ENCODE data around the gene HDAC10.

Gene HDAC10

GRCh38 chr22:50255099-50255498 lies 4.0 kb upstream of the HDAC10 start:
- DNase-seq, result no peak

DNA sequence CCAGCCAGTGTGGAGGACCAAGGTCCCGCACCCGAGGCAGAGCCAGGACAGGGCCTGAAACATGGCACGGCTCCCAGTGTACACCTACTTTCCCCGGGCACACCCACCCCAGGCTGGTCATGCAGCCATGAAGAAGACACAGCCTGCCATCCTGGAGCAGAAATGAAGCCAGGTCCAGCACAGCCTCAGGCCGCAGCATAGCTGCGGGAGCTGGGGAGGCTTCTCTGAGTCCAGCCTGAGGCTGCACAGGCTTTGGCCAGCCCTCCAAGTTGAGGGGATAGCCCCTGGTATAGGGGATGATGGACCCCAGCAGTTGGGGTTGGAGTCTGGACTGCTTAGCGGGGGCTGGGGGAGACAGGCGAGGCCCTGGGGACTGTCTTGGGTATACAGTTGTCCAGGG lies 2.9 kb upstream of the HDAC10 start:
- DNase-seq, result no peak

DNA sequence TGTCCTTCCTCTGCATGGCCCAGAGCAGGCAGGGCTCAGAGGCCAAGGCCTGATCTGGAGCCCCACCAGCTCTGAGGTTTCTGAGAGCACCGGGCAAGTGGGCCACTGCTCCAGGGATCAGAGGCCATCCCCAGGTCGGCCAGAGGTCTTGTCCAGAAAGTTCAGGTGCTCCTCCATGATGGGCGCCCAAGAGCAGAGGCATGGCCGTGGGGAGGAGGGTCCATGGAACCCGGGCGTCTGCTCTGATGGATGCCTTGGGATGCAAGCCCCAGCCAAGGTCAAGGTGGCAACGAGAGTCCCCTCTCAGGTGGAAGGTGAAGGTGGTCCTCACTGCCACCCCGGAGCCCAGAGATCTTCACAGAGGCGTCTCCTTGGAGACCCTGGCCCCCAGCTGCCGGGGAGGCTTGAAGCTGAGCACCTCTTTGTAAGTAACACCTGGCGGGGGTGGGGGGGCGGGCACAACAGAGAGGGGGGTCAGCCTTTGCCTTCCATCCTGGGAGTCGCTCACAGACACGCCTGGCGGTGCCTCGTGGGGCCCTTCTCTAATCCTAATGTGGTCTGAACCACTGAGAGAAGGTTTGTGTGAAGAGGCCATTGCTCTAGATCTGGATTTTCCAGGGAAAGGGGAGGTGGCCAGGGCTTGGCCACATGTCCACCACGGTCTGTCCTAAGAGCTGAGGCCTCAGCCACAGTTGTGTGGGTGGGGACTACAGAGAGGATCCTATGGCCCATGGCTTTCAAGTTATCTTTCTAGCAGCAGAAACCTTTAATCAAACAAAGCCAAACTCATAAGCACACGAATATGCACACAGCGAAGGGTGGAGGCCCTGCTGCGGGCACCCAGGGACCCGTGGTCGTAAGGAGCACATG lies 2.2 kb upstream of the HDAC10 start:
- DNase-seq, result no peak

DNA sequence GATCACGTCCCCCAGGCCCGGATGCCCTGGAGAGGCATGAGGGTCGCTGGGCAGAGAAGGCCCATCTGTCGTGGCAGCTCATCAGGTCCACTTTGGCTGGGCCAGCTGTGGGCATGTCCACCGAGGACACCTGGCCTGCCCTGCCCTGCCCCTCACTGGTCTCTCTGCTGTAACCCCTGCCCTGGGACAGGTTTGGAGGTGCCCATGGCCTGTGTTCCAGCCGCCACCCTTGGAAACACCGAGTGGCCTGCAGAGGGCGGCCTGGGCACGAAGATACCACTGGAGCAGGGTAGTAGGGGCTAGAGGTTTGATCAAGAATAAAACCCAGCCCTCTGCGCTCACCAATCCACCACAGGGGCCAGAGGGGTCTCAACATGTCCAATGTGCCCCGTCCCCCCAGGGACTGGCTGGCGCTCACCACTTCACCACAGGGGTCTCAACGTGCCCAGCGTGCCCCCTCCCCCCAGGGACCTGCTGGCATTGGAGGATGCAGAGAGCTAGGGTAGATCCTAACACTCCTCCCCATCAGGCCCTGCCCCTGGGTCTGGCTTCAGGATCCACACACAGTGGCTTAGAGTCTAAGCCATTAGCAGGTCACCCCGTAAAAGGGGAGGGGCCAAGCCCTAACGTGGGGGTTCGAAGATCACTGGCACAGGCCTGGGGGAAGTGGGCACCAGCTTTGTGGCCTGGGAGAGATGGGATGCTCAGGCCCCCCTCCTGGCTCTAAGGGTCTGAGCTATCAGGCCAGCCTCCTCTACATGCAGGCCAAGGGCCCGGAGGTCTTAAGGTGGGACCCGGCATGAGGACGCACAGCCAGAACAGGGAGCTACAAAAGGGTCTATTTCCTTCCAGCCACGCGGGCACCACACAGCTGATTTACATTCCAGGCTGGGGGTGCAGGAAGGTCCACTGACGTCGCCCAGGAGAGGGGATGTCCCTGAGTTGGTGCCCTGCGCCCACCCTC lies 1.3 kb upstream of the HDAC10 start:
- no peak for DNase-seq

- DNase-seq, result no peak
Observed at GRCh38 chr22:50251477-50252081, 514 bp upstream of the HDAC10 start.

GRCh38 chr22:50250249-50250554 lies 863 bp downstream of the HDAC10 start:
- DNase-seq, result no peak

GRCh38 chr22:50249341-50250248 lies 1.5 kb downstream of the HDAC10 start:
- DNase-seq, result no peak

GRCh38 chr22:50248196-50249081 lies 2.6 kb downstream of the HDAC10 start:
- no peak for DNase-seq

- peak; percentile 69 for DNase-seq
Observed at GRCh38 chr22:50247748-50248147, 3.3 kb downstream of the HDAC10 start.

- DNase-seq, result no peak
Observed at GRCh38 chr22:50246242-50247175, 4.6 kb downstream of the HDAC10 start.

GRCh38 chr22:50245214-50246072 lies 5.6 kb downstream of the HDAC10 start:
- no peak for DNase-seq

GRCh38 chr22:50244420-50245213 lies 6.4 kb downstream of the HDAC10 start, which contains the start of gene TUBGCP6:
TSS of gene TUBGCP6 (minus strand) at chr22:50245023. CDS start at chr22:50244459, 564 bp downstream.
- peak; percentile 75 for DNase-seq

DNA sequence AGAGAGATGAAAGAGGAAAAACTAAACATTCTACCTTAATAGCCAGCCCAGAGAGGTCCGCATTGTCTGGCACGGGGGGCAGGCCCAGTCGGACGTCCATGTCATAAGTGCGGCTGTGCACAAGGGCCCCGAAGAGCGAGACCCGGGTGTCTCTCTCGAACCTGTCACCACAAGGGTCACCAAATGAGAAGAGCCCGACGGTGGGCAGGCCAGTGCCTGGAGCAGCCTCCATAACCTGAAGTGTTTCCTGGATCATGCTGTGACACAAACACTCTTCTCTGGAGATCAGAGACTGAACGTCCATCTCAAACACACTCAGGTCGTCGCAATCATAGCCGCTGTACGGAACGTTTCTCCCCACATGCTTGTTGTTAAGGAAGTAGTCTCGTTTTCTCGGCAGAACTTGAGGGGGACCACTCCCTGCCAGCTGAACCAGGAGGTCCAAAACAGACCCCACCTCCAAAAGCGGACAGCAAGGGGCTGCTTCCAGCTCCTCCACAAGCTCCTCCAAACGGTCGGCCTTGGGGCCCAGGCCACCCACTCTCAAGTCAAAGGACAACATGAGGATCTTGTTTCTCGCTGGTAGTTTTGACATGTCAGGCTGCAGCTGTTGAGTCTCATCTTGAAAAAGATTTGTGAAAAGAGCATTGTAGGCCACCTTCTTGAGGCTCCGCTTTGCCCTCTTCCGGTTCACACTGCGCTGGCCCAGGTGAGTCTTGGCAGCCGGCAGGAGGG lies 7.2 kb downstream of the HDAC10 start:
- DNase-seq, result no peak

GRCh38 chr22:50242406-50242949 lies 8.6 kb downstream of the HDAC10 start:
- DNase-seq, result no peak

- DNase-seq, result no peak
Observed at GRCh38 chr22:50238755-50239154, 12.3 kb downstream of the HDAC10 start.

DNA sequence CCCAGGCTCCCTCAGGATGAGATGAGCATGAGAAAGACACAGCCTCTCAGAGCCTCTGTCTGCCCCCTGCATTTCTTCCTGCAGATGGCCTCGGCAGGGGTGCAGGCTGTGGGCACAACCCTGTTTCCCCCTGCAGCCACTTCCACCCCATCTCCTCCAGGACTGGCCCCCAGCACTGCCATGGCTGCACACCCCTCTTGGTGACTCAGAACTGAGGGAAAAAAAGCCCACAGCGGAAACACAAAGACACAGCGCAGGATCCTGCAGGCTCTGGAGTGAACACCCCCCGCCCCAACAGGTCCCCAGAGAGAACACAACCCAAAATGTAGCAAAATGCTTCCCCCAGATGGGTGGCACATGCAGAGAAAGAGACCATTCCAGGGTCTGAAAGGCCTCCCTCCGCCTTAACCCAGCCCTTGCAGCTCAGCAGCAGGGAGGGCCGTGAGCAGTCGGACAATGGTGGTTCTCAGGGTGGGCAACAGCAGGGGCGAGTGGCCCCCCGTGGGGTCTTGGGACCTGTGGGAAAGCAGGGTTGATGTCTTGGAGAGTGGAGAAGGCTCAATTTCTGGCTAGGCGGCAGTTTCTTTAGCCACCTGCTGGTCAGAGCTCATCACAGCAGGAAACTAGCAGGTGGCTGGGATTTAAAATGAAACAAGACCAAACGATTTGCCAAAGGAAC lies 14.2 kb downstream of the HDAC10 start:
- DNase-seq, result no peak

GRCh38 chr22:50233223-50233622 lies 17.8 kb downstream of the HDAC10 start:
- DNase-seq, result no peak

All from NCI-H2029 (cell line).